RWPE1 (cell line): ENCODE measurements around the gene VPS26B.

Experiments
- CTCF ChIA-PET: fragments of 350-600 bp; sonication (Branson Sonifier 250); formaldehyde crosslinking; extraction: SDS; loops from one replicate; lab custom pipeline; 2021; lab: Yijun Ruan, JAX
- POLR2A ChIA-PET: fragments of 400-600 bp; formaldehyde crosslinking; extraction: SDS; loops from one replicate; lab custom pipeline; 2020; ENCODE audit warnings: antibody characterized with exemption; ENCODE audit not compliant: low non-redundant PET; lab: Yijun Ruan, JAX
- DNase-seq: peaks from one replicate; pipeline ENCODE4 v3.0.0; 2012; ENCODE audit warnings: low spot score
- H3K27ac ChIP-seq: fragments of 450-650 bp; 2 replicates; pipeline ENCODE4 v1.5.1; 2017
- CTCF ChIP-seq: fragments of 450-650 bp; conservative IDR thresholded peaks from 2 replicates; pipeline ENCODE4 v1.5.1; 2017; ENCODE audit warnings: low read depth, mild to moderate bottlenecking

VPS26B gene

DNA sequence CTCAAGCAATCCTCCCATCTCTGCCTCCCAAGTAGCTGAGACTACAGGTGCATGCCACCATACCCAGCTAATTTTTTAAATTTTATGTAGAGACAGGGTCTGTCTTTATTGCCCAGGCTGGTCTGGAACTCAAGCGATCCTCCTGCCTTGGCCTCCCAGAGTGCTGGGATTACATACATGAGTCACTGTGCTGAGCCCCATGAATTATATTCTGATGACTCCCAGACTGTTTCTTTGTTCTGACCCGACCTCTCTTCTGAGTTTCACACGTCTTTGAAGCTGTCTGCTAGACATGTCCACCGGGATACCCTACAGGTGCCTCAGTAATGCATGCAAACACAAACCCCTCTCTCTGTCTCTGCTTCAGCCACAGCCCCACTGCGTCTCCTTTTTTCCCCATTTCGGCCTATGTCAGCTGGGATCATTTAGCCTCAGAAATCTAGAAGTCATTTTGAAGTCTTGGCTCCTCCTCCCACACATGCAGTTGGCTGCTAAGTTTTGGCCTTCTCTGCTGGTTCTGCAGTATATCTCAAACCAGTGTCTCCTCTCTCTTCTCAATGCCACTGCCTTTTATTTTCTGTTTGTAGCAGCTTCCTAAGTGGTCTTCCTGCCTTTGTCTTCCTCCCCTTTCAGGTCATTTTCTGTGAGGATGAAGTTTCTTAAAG, 4.8 kb downstream of the VPS26B start:
- H3K27ac ChIP-seq = no peak overlapping the region
- CTCF ChIA-PET = interaction anchor here (0.5 to 0.6 kb wide), 3 partner anchors 16 to 720 kb away, joined by 3 read pairs; no protein-coding TSS in a partner anchor
- no peak for TF ChIP-seq CTCF
- POLR2A ChIA-PET = no interaction called here
- no peak for DNase-seq

DNA sequence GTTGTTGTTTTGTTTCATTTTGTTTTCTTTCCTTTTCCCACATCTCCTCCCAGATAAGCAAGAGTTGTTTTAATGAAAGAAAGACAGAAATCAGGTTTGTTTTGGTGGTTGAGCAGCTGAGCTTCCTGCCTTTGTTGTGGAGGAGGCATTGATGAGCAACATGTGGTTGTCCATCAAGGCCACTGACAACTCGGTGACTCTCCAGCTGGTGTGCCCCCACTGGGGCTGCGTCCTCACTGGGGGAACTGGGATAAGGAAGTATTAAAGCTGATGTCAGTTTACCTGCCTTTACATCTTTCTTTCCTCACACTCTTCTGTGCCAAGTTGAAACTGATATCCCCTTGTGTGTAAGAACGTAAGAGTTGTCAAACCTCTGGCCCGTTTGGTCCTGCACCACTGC, 5.9 kb downstream of the VPS26B start:
- TF ChIP-seq CTCF = no peak
- POLR2A ChIA-PET = no interaction called here
- no peak overlapping the region for H3K27ac ChIP-seq
- DNase-seq = no peak
- CTCF ChIA-PET = interaction anchor here (0.6 to 0.7 kb wide), 2 partner anchors 25 to 305 kb away, joined by 3 read pairs; no protein-coding TSS in a partner anchor

- H3K27ac ChIP-seq = no peak overlapping the region
- CTCF ChIA-PET = no interaction called here
- POLR2A ChIA-PET = no interaction called here
- no peak for TF ChIP-seq CTCF
- no peak for DNase-seq
These were observed 7.6 kb downstream of the VPS26B start for GRCh38 chr11:134231958-134232659.

GRCh38 chr11:134233729-134234179, 9.3 kb downstream of the VPS26B start:
- ChIA-PET CTCF (no interaction called here), POLR2A (interaction anchor here (1.1 kb wide), 1 partner anchor 10 kb away, joined by 3 read pairs; the partner anchor contains the start of genes NCAPD3 and VPS26B)
- no peak for TF ChIP-seq CTCF
- DNase-seq = no peak
- H3K27ac ChIP-seq = no peak overlapping the region

DNA sequence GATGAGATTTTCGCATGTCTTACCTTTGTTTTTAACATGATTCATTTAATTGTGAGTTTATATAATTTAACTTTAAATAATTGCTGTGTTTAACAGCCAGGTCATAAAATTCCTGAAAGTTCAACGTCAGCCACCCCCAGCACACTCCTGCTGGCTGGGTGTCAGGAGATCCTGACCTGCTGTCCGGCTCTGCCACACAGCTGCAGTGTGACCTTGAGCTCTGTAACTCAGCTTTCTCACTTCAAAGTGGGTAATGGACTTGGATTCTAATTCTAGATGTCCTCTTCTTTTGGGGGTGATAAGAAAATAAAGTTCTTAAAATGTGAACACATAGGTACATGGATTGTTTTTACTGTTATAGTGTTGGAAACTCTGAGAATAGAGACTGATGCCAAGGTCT, 10.9 kb downstream of the VPS26B start:
- DNase-seq = no peak
- ChIA-PET CTCF (interaction anchor here (0.6 to 1.3 kb wide), 2 partner anchors 10 to 95 kb away, joined by 3 to 5 read pairs; no protein-coding TSS in a partner anchor), POLR2A (no interaction called here)
- TF ChIP-seq CTCF = no peak
- H3K27ac ChIP-seq = no peak overlapping the region

- CTCF ChIA-PET = no interaction called here
- DNase-seq = no peak
- no peak overlapping the region for H3K27ac ChIP-seq
- POLR2A ChIA-PET = no interaction called here
- no peak for TF ChIP-seq CTCF
These were observed 12.5 kb downstream of the VPS26B start for GRCh38 chr11:134236834-134237556.
